HG03135 (cell line): Measurements from ENCODE around the gene ADGRL1.

Experiments
- ATAC-seq: cut with Tn5 transposase; IDR thresholded peaks from one replicate; pipeline ENCODE4 v1.9.1; 2021; ENCODE audit warnings: mild to moderate bottlenecking, moderate library complexity; ENCODE audit not compliant: unreplicated experiment

Gene ADGRL1

GRCh38 chr19:14114854-14115253 is 91.1 kb downstream of the ADGRL1 start:
- ATAC-seq, result no peak

- ATAC-seq, result no peak
Measured at GRCh38 chr19:14114439-14114838, 91.5 kb downstream of the ADGRL1 start.

- no peak for ATAC-seq
Measured at GRCh38 chr19:14113762-14114414, 92.1 kb downstream of the ADGRL1 start.

GRCh38 chr19:14112809-14113385 is 93.1 kb downstream of the ADGRL1 start:
- ATAC-seq, result no peak

- ATAC-seq, result no peak
Measured at GRCh38 chr19:14112051-14112808, 93.7 kb downstream of the ADGRL1 start.

GRCh38 chr19:14111486-14111885 is 94.5 kb downstream of the ADGRL1 start:
- no peak for ATAC-seq

GRCh38 chr19:14110650-14111049 is 95.3 kb downstream of the ADGRL1 start:
- ATAC-seq, result no peak

- no peak for ATAC-seq
Measured at GRCh38 chr19:14107581-14108461, 98.1 kb downstream of the ADGRL1 start.

GRCh38 chr19:14106840-14107239 is 99.1 kb downstream of the ADGRL1 start:
- ATAC-seq, result no peak

- ATAC-seq, result no peak
Measured at GRCh38 chr19:14105680-14106079, 100.3 kb downstream of the ADGRL1 start.

- no peak for ATAC-seq
Measured at GRCh38 chr19:14103310-14103709, 102.7 kb downstream of the ADGRL1 start.

GRCh38 chr19:14102756-14103155 is 103.2 kb downstream of the ADGRL1 start:
- ATAC-seq, result no peak

GRCh38 chr19:14102102-14102696 is 103.8 kb downstream of the ADGRL1 start:
- no peak for ATAC-seq

- no peak for ATAC-seq
Measured at GRCh38 chr19:14101003-14101545, 104.9 kb downstream of the ADGRL1 start.
